Neural crest cell (in vitro differentiated cells): ENCODE data around the gene DIPK1A. TPM values are rescaled to one million over a fixed set of nuclear protein-coding genes. Genes with fewer than 3 reads are reported as not detected.

Experiments used
- DNase-seq: peaks from one replicate; pipeline ENCODE4 v3.0.0; 2021; ENCODE audit warnings: low read depth, mixed read lengths, low spot score
- H3K27ac Mint-ChIP-seq: one replicate; pipeline ENCODE4 v1.8.0; 2021; ENCODE audit warnings: mild to moderate bottlenecking, mixed read lengths; ENCODE audit not compliant: unreplicated experiment
- H3K27me3 Mint-ChIP-seq: 2 replicates; pipeline ENCODE4 v1.8.0; 2021; ENCODE audit warnings: low read depth, mild to moderate bottlenecking, mixed read lengths
- H3K36me3 Mint-ChIP-seq: 2 replicates; pipeline ENCODE4 v1.8.0; 2021; ENCODE audit warnings: low read depth, mild to moderate bottlenecking, mixed read lengths
- H3K4me1 Mint-ChIP-seq: 2 replicates; pipeline ENCODE4 v1.8.0; 2021; ENCODE audit warnings: mixed read lengths
- H3K4me3 Mint-ChIP-seq: one replicate; pipeline ENCODE4 v1.8.0; 2021; ENCODE audit warnings: mild to moderate bottlenecking, mixed read lengths
- H3K9me3 Mint-ChIP-seq: 2 replicates; pipeline ENCODE4 v1.8.0; 2021; ENCODE audit warnings: mixed read lengths
- total RNA-seq: library from RNA; stranded (reverse); gene quantifications from 2 replicates; pipeline ENCODE4 v1.2.1, GENCODE V29; 2021
- TF ChIP-seq, protein P1 (sequence below): fragments of 200-600 bp; sonication (generic); conservative IDR thresholded peaks from 2 replicates; pipeline ENCODE4 v1.5.0; 2021; ENCODE audit warnings: antibody characterized with exemption, mild to moderate bottlenecking

DIPK1A gene
- total RNA-seq, 1 donor from 2014 or later: 2.3 TPM

- no peak overlapping the region for H3K4me3 Mint-ChIP-seq
- H3K27me3 Mint-ChIP-seq: peaks cover 16% of the 10 kb centered on the region
- DNase-seq: no peak
- H3K27ac Mint-ChIP-seq: no peak overlapping the region
- TF ChIP-seq, protein P1, sequence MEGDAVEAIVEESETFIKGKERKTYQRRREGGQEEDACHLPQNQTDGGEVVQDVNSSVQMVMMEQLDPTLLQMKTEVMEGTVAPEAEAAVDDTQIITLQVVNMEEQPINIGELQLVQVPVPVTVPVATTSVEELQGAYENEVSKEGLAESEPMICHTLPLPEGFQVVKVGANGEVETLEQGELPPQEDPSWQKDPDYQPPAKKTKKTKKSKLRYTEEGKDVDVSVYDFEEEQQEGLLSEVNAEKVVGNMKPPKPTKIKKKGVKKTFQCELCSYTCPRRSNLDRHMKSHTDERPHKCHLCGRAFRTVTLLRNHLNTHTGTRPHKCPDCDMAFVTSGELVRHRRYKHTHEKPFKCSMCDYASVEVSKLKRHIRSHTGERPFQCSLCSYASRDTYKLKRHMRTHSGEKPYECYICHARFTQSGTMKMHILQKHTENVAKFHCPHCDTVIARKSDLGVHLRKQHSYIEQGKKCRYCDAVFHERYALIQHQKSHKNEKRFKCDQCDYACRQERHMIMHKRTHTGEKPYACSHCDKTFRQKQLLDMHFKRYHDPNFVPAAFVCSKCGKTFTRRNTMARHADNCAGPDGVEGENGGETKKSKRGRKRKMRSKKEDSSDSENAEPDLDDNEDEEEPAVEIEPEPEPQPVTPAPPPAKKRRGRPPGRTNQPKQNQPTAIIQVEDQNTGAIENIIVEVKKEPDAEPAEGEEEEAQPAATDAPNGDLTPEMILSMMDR: no peak
- no peaks in the 10 kb centered on the region for H3K36me3 Mint-ChIP-seq
- no peaks in the 10 kb centered on the region for H3K4me1 Mint-ChIP-seq
- no peaks in the 10 kb centered on the region for H3K9me3 Mint-ChIP-seq
Measured at GRCh38 chr1:93002781-93003180, 41.5 kb upstream of the DIPK1A start.

GRCh38 chr1:93001893-93002292 lies 40.6 kb upstream of the DIPK1A start:
- no peak for DNase-seq
- no peaks in the 10 kb centered on the region for H3K36me3 Mint-ChIP-seq
- H3K4me1 Mint-ChIP-seq: no peaks in the 10 kb centered on the region
- TF ChIP-seq, protein P1: no peak
- H3K9me3 Mint-ChIP-seq: no peaks in the 10 kb centered on the region
- peaks cover 16% of the 10 kb centered on the region for H3K27me3 Mint-ChIP-seq
- H3K4me3 Mint-ChIP-seq: no peak overlapping the region
- no peak overlapping the region for H3K27ac Mint-ChIP-seq

GRCh38 chr1:93000751-93001175 lies 39.5 kb upstream of the DIPK1A start:
- no peaks in the 10 kb centered on the region for H3K4me1 Mint-ChIP-seq
- no peak overlapping the region for H3K27ac Mint-ChIP-seq
- TF ChIP-seq, protein P1: no peak
- H3K27me3 Mint-ChIP-seq: peaks cover 16% of the 10 kb centered on the region
- DNase-seq: no peak
- no peaks in the 10 kb centered on the region for H3K36me3 Mint-ChIP-seq
- H3K9me3 Mint-ChIP-seq: no peaks in the 10 kb centered on the region
- H3K4me3 Mint-ChIP-seq: no peak overlapping the region

- no peaks in the 10 kb centered on the region for H3K4me1 Mint-ChIP-seq
- H3K27ac Mint-ChIP-seq: no peak overlapping the region
- no peak for DNase-seq
- no peak overlapping the region for H3K4me3 Mint-ChIP-seq
- H3K9me3 Mint-ChIP-seq: no peaks in the 10 kb centered on the region
- H3K36me3 Mint-ChIP-seq: no peaks in the 10 kb centered on the region
- TF ChIP-seq, protein P1: no peak
- H3K27me3 Mint-ChIP-seq: peaks cover 17% of the 10 kb centered on the region
Measured at GRCh38 chr1:93000291-93000690, 39.0 kb upstream of the DIPK1A start.

GRCh38 chr1:92998821-92999220 lies 37.6 kb upstream of the DIPK1A start:
- Mint-ChIP-seq H3K27ac (no peak overlapping the region), H3K4me1 (no peaks in the 10 kb centered on the region), H3K27me3 (peaks cover 13% of the 10 kb centered on the region), H3K9me3 (no peaks in the 10 kb centered on the region), H3K36me3 (no peaks in the 10 kb centered on the region), H3K4me3 (no peak overlapping the region)
- no peak for DNase-seq
- TF ChIP-seq, protein P1: no peak
